ENCODE measurements around the gene OSBPL2. TPM values are rescaled to one million over a fixed set of nuclear protein-coding genes. Genes with fewer than 3 reads are reported as not detected.

The OSBPL2 gene
- total and polyA plus RNA-seq, 7 donors = 9.6 to 30.9 (median 22.8) TPM

- TF ChIP-seq CTCF (IDR thresholded peaks at IDR 0.05) = no peak
- no peaks in the 10 kb centered on the region for H3K36me3 ChIP-seq (ENCODE audit: insufficient read depth in 1 of 2, low read depth in 1 of 2)
- no peak overlapping the region for H3K27ac ChIP-seq
- H3K4me3 ChIP-seq = no peak overlapping the region
- intact Hi-C loops (cut with DNase I) = no loop called here
- H3K4me1 ChIP-seq = no peaks in the 10 kb centered on the region
- no peaks in the 10 kb centered on the region for H3K9me3 ChIP-seq
- H3K27me3 ChIP-seq (ENCODE audit: insufficient read depth in 3 of 3, low read length in 2 of 3) = peaks cover 0 to 20% (median 4%) of the 10 kb centered on the region in 3 donors
- WGBS, 3 donors = 52 to 58% (median 56%) methylated on average over 7 to 10 of the region's 10 CpGs
- DNase-seq (no peak), ATAC-seq (peak in 2 of 4 donors; percentile 7 to 20)
Observed at GRCh38 chr20:62227591-62227976, 10.7 kb upstream of the OSBPL2 start.

- ATAC-seq (peak in 2 of 4 donors; percentile 5 to 17), DNase-seq (no peak)
- Histone ChIP-seq H3K9me3 (no peaks in the 10 kb centered on the region), H3K4me3 (no peak overlapping the region), H3K27me3 (ENCODE audit: insufficient read depth in 3 of 3, low read length in 2 of 3) (peaks cover 0 to 14% (median 2%) of the 10 kb centered on the region in 3 donors), H3K36me3 (ENCODE audit: insufficient read depth in 1 of 2, low read depth in 1 of 2) (no peaks in the 10 kb centered on the region), H3K27ac (no peak overlapping the region), H3K4me1 (peaks cover 3% of the 10 kb centered on the region)
- intact Hi-C loops (cut with DNase I) = no loop called here
- 50 to 56% (median 52%) methylated on average over 35 to 37 of the region's 37 CpGs for WGBS, 3 donors
- TF ChIP-seq CTCF (IDR thresholded peaks at IDR 0.05) = no peak
Observed at GRCh38 chr20:62227977-62228958, 10.1 kb upstream of the OSBPL2 start.

GRCh38 chr20:62228982-62229545, 9.3 kb upstream of the OSBPL2 start:
- ATAC-seq = no peak
- Histone ChIP-seq H3K27me3 (ENCODE audit: insufficient read depth in 3 of 3, low read length in 2 of 3) (peaks cover 0 to 6% (median 2%) of the 10 kb centered on the region in 3 donors), H3K4me1 (peaks cover 6% of the 10 kb centered on the region), H3K27ac (no peak overlapping the region), H3K4me3 (no peak overlapping the region), H3K9me3 (no peaks in the 10 kb centered on the region), H3K36me3 (ENCODE audit: insufficient read depth in 1 of 2, low read depth in 1 of 2) (no peaks in the 10 kb centered on the region)
- no peak for DNase-seq
- intact Hi-C loops (cut with DNase I) = no loop called here
- no peak for TF ChIP-seq CTCF (IDR thresholded peaks at IDR 0.05)
- 77 to 83% (median 77%) methylated on average over 7 of the region's 7 CpGs for WGBS, 3 donors

GRCh38 chr20:62229667-62230066, 8.7 kb upstream of the OSBPL2 start:
- Histone ChIP-seq H3K27me3 (ENCODE audit: insufficient read depth in 3 of 3, low read length in 2 of 3) (peaks cover 0 to 4% (median under 1%) of the 10 kb centered on the region in 3 donors), H3K9me3 (no peaks in the 10 kb centered on the region), H3K4me3 (no peak overlapping the region), H3K4me1 (peaks cover 12% of the 10 kb centered on the region), H3K27ac (no peak overlapping the region), H3K36me3 (ENCODE audit: insufficient read depth in 1 of 2, low read depth in 1 of 2) (no peaks in the 10 kb centered on the region)
- DNase-seq (no peak), ATAC-seq (no peak)
- WGBS, 3 donors = 64 to 80% (median 73%) methylated on average over 4 of the region's 4 CpGs
- intact Hi-C loops (cut with DNase I) = no loop called here
- no peak for TF ChIP-seq CTCF (IDR thresholded peaks at IDR 0.05)

Data from psoas muscle (tissue), 8 donors.